NB4 (cell line): ENCODE data around the gene EXOSC2.

Experiments
- TF ChIP-seq, protein P1 (sequence below): IDR thresholded peaks from one replicate; pipeline ENCODE4 v1.5.1; 2012; ENCODE audit warnings: low read depth, low read length
- TF ChIP-seq, protein P2 (sequence below): IDR thresholded peaks from 2 replicates; pipeline ENCODE4 v1.6.1; 2011; ENCODE audit warnings: low read depth, low read length

DNA sequence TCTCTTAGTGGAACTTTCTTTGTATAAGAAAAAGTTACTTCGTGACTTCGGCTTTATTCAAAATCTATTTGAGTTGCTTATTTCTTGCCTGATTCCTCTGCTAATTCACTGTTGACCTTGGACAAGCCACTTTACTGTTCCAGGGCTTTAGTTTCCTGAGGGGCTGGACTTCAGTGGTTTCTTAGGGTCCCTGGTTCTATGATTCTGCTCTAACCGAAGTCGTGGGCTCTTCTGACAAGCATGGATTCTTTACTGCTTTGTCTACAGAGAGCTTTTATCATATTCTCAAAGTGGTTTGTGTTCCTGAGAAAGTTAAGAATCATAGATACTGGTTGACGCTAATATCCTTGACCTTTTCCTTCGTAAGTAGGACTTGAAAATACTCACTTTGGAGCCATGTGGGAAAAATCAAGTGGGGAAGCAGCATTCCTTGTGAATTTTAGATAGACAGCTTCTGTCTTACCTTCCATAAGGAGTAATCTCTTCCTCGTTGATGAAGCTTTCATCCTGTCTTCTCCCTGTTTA is 21.1 kb downstream of the EXOSC2 start:
- TF ChIP-seq, protein P1, sequence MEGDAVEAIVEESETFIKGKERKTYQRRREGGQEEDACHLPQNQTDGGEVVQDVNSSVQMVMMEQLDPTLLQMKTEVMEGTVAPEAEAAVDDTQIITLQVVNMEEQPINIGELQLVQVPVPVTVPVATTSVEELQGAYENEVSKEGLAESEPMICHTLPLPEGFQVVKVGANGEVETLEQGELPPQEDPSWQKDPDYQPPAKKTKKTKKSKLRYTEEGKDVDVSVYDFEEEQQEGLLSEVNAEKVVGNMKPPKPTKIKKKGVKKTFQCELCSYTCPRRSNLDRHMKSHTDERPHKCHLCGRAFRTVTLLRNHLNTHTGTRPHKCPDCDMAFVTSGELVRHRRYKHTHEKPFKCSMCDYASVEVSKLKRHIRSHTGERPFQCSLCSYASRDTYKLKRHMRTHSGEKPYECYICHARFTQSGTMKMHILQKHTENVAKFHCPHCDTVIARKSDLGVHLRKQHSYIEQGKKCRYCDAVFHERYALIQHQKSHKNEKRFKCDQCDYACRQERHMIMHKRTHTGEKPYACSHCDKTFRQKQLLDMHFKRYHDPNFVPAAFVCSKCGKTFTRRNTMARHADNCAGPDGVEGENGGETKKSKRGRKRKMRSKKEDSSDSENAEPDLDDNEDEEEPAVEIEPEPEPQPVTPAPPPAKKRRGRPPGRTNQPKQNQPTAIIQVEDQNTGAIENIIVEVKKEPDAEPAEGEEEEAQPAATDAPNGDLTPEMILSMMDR: no peak
- TF ChIP-seq, protein P2, sequence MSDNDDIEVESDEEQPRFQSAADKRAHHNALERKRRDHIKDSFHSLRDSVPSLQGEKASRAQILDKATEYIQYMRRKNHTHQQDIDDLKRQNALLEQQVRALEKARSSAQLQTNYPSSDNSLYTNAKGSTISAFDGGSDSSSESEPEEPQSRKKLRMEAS: no peak
